Measurements from ENCODE around the gene CYB5D1.

- TF ChIP-seq CTCF (IDR thresholded peaks at IDR 0.05; ENCODE audit: insufficient read depth, low read length, poor library complexity, severe bottlenecking) (no peak), EZH2phosphoT487 (conservative IDR thresholded peaks at IDR 0.05; ENCODE audit: low read length) (no peak)
Observed at GRCh38 chr17:7818026-7818425, 39.8 kb upstream of the CYB5D1 start.
